Gastrocnemius medialis (tissue), 4 donors: ENCODE results near the gene KLF16. TPM values are rescaled to one million over a fixed set of nuclear protein-coding genes. Genes with fewer than 3 reads are reported as not detected.

ENCODE experiments used
- ATAC-seq, 2 donors: fragments of 150-250 bp; one replicate each; pipeline ENCODE4 v1.9.1; 2016
- DNase-seq, 2 donors: peaks; one replicate each; pipeline ENCODE4 v3.0.0-alpha.2; 2019
- H3K27ac ChIP-seq, 4 donors: fragments of 200-600 bp; sonication (generic); 1 replicate in 1 of 4; 2 replicates in 3 of 4; pipeline ENCODE4 v1.5.1; 2016 to 2018; ENCODE audit warnings: mild to moderate bottlenecking in 2 of 4, moderate library complexity in 1 of 4
- H3K27me3 ChIP-seq, 3 donors: fragments of 200-600 bp; sonication (generic) in 2 of 3; 1 replicate in 1 of 3; 2 replicates in 2 of 3; pipeline versions ENCODE4 v1.5.1 to v1.6.0; 2016 to 2019; ENCODE audit warnings: mild to moderate bottlenecking in 1 of 3, moderate library complexity in 1 of 3
- H3K36me3 ChIP-seq, 2 donors: fragments of 200-600 bp; sonication (generic) in 1 of 2; one replicate each; pipeline ENCODE4 v1.5.1; 2017 to 2018
- H3K4me1 ChIP-seq, 2 donors: fragments of 200-600 bp; sonication (generic) in 1 of 2; one replicate each; pipeline ENCODE4 v1.5.1; 2016 to 2017; ENCODE audit warnings: mild to moderate bottlenecking in 2 of 2
- H3K4me3 ChIP-seq, 4 donors: fragments of 200-600 bp; sonication (generic) in 3 of 4; 1 replicate in 1 of 4; 2 replicates in 3 of 4; pipeline ENCODE4 v1.5.1; 2016 to 2019; ENCODE audit warnings: mild to moderate bottlenecking in 2 of 4
- H3K9me3 ChIP-seq, 3 donors: fragments of 200-600 bp; sonication (generic) in 2 of 3; 1 replicate in 1 of 3; 2 replicates in 2 of 3; pipeline ENCODE4 v1.5.1; 2016 to 2019
- POLR2A ChIP-seq, 2 donors: fragments of 450-650 bp; IDR thresholded peaks; one replicate each; pipeline ENCODE4 v1.6.1; 2017; ENCODE audit warnings: antibody characterized with exemption in 2 of 2, mild to moderate bottlenecking in 2 of 2, moderate library complexity in 2 of 2
- in situ Hi-C, 4 donors: fragments of 200-750 bp; cut with MboI; loops; one replicate each; pipeline versions ENCODE4 v1.15.0 to v1.8.0; 2017; ENCODE audit warnings: low sequenced_read_pairs in 4 of 4
- intact Hi-C: fragments of 100-400 bp; cut with DNase I; formaldehyde crosslinking; loops from one replicate; pipeline ENCODE4 v1.15.1; 2023; ENCODE audit warnings: low total_unique reads
- microRNA counts, 2 donors: library from miRNA; unstranded; fragments of <30 nt; microRNA quantifications; one replicate each; lab custom pipeline; 2016
- microRNA-seq, 2 donors: library from miRNA; unstranded; fragments of <30 nt; microRNA quantifications; one replicate each; pipeline ENCODE4, GENCODE V29; 2016; ENCODE audit warnings: borderline replicate concordance in 2 of 2
- total RNA-seq, 4 donors: library from RNA; depleted of rRNA; stranded (reverse); fragments of >200 nt; gene quantifications; one replicate each; pipeline versions ENCODE4 v1.1.0 to v1.2.3, GENCODE V29; 2016
- TF ChIP-seq, protein P1 (sequence below), 5 experiments: fragments of 450-650 bp in 3 of 5; fragments of 200-600 bp in 2 of 5; sonication (generic) in 2 of 5; IDR thresholded peaks in 4 of 5; conservative IDR thresholded peaks in 1 of 5; 1 replicate in 4 of 5; 2 replicates in 1 of 5; pipeline ENCODE4 v1.5.1; 2016 to 2019; ENCODE audit warnings: antibody characterized with exemption in 5 of 5, mild to moderate bottlenecking in 3 of 5, moderate library complexity in 3 of 5

Gene KLF16
- total RNA-seq, 4 donors from 2014 or later, result 0.58 to 4.0 (median 1.4) TPM

- Histone ChIP-seq H3K9me3 (no peaks in the 10 kb centered on the region), H3K4me3 (no peak overlapping the region), H3K36me3 (no peaks in the 10 kb centered on the region), H3K27me3 (no peaks in the 10 kb centered on the region), H3K27ac (no peak overlapping the region), H3K4me1 (peaks cover 5% of the 10 kb centered on the region in 2 donors)
- no peak for ATAC-seq
- in situ Hi-C loops, result no loop called here
- no peak for TF ChIP-seq POLR2A (IDR thresholded peaks at IDR 0.05)
- TF ChIP-seq, protein P1, sequence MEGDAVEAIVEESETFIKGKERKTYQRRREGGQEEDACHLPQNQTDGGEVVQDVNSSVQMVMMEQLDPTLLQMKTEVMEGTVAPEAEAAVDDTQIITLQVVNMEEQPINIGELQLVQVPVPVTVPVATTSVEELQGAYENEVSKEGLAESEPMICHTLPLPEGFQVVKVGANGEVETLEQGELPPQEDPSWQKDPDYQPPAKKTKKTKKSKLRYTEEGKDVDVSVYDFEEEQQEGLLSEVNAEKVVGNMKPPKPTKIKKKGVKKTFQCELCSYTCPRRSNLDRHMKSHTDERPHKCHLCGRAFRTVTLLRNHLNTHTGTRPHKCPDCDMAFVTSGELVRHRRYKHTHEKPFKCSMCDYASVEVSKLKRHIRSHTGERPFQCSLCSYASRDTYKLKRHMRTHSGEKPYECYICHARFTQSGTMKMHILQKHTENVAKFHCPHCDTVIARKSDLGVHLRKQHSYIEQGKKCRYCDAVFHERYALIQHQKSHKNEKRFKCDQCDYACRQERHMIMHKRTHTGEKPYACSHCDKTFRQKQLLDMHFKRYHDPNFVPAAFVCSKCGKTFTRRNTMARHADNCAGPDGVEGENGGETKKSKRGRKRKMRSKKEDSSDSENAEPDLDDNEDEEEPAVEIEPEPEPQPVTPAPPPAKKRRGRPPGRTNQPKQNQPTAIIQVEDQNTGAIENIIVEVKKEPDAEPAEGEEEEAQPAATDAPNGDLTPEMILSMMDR (IDR thresholded peaks at IDR 0.05 in 4 of 5, conservative IDR thresholded peaks at IDR 0.05 in 1 of 5), result no peak
- intact Hi-C loops, result no loop called here
- no peak for DNase-seq
These were observed 56.2 kb downstream of the KLF16 start for GRCh38 chr19:1807030-1807694.

DNA sequence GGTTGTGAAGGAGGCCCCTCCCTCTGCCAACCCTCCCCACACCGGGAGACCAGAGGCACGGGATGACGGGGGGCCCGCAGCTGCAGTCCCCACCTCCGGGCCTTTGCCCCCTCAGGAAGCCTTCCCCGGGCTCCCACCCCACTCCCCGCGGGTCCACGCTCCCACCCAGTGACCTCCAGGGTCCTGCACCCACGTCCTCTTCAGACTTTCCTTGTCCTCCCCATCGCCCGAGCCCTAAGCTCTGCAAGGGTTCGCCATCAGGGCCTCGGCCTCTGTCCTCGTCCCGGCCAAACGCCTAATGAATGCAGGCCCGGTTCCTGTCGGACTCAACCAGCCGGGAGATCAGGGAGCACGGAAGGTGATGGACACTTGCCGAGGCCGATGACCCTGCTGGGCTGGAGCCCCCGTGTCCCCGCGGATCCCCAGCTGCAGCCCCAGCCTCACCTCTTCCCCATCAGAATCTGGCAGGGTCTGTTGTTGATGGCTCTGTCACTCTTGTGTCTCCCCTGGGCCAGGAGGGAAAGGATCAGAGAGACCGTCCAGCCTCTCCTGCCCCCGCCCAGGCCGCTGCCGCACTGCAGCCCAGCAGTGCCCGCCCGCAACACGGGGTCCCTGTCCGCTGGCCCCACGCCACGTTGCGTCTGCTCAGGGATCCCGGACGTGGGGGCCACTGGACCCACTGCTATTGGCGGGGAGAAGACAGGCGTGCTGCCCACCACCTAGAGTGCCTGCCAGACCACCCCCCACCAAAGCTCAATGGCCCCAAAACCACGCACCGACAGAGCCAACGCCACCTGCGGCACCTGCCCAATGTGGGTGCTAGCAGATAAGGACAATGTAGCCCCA lies 57.0 kb downstream of the KLF16 start:
- DNase-seq, result no peak
- no peaks in the 10 kb centered on the region for H3K36me3 ChIP-seq
- H3K9me3 ChIP-seq, result no peaks in the 10 kb centered on the region
- H3K4me3 ChIP-seq, result no peak overlapping the region
- TF ChIP-seq POLR2A (IDR thresholded peaks at IDR 0.05), result no peak
- TF ChIP-seq, protein P1 (IDR thresholded peaks at IDR 0.05 in 4 of 5, conservative IDR thresholded peaks at IDR 0.05 in 1 of 5), result no peak
- H3K4me1 ChIP-seq, result no peaks in the 10 kb centered on the region
- no peaks in the 10 kb centered on the region for H3K27me3 ChIP-seq
- intact Hi-C loops, result no loop called here
- in situ Hi-C loops, result no loop called here
- no peak for ATAC-seq
- no peak overlapping the region for H3K27ac ChIP-seq

GRCh38 chr19:1805401-1806183 lies 57.8 kb downstream of the KLF16 start:
- H3K4me3 ChIP-seq, result no peak overlapping the region
- H3K9me3 ChIP-seq, result no peaks in the 10 kb centered on the region
- intact Hi-C loops, result no loop called here
- H3K27ac ChIP-seq, result no peak overlapping the region
- ATAC-seq, result no peak
- no peaks in the 10 kb centered on the region for H3K4me1 ChIP-seq
- TF ChIP-seq POLR2A (IDR thresholded peaks at IDR 0.05), result no peak
- TF ChIP-seq, protein P1 (IDR thresholded peaks at IDR 0.05 in 4 of 5, conservative IDR thresholded peaks at IDR 0.05 in 1 of 5), result no peak
- in situ Hi-C loops, result no loop called here
- no peaks in the 10 kb centered on the region for H3K27me3 ChIP-seq
- H3K36me3 ChIP-seq, result no peaks in the 10 kb centered on the region
- DNase-seq, result no peak

DNA sequence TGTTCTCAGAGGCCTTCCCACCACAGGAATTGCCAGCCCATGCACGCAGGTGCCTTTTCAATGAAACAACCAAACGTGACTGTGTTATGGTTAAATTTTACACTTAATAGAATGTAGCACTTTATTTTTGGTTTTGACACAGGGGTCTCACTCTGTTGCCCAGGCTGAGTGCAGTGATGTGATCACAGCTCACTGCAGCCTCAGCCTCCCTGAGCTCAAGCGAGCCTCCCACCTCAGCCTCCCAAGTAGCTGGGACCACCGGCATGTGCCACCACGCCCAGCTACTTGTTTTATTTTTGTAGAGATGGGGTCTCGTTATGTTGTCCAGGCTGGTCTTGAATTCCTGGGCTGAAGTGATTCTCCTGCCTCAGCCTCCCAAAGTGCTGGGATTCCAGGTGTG lies 58.5 kb downstream of the KLF16 start:
- TF ChIP-seq, protein P1 (IDR thresholded peaks at IDR 0.05 in 4 of 5, conservative IDR thresholded peaks at IDR 0.05 in 1 of 5), result no peak
- no peak for TF ChIP-seq POLR2A (IDR thresholded peaks at IDR 0.05)
- no peak for DNase-seq
- H3K27ac ChIP-seq, result no peak overlapping the region
- no peaks in the 10 kb centered on the region for H3K4me1 ChIP-seq
- no peak for ATAC-seq
- no peaks in the 10 kb centered on the region for H3K36me3 ChIP-seq
- no peaks in the 10 kb centered on the region for H3K9me3 ChIP-seq
- intact Hi-C loops, result no loop called here
- H3K27me3 ChIP-seq, result no peaks in the 10 kb centered on the region
- H3K4me3 ChIP-seq, result no peak overlapping the region
- in situ Hi-C loops, result no loop called here

MicroRNAs encoded within 50 kb of the gene (microRNA counts, 767-probe panel; counts per million panel counts)
- 356 to 448 counts per million in 2 donors for microRNA hsa-miR-1909-3p (lab: Ali Mortazavi, UCI)

Small RNA genes within 50 kb of the gene (microRNA-seq; reads per million reads assigned to microRNA genes)
- 0 reads per million in 2 donors for gene MIR1909

Other genes starting within 250 kb of the KLF16 start
- 10 to 100 TPM; 22.0 to 58.6 (median 42.5) TPM for gene TCF3, start 211.0 kb downstream of the KLF16 start, total RNA-seq
- not detected for gene ONECUT3, start 110.1 kb downstream of the KLF16 start, total RNA-seq
- gene ATP8B3, start 51.3 kb downstream of the KLF16 start, total RNA-seq, result under 1 TPM in 2 of 4 donors, not detected in 2; 0.09 to 0.24 TPM
- 10 to 100 TPM; 10.8 to 28.5 (median 20.5) TPM for gene REXO1, start 15.1 kb downstream of the KLF16 start, total RNA-seq
- gene ABHD17A, start 21.9 kb upstream of the KLF16 start, total RNA-seq, result 10 to 100 TPM; 49.4 to 87.7 (median 70.8) TPM
- gene ADAT3, start 41.8 kb upstream of the KLF16 start, total RNA-seq, result 1 to 10 TPM; 2.1 to 3.6 (median 3.1) TPM
- 10 to 100 TPM; 18.8 to 38.4 (median 26.7) TPM for gene SCAMP4, start 41.8 kb upstream of the KLF16 start, total RNA-seq
- gene CSNK1G2, start 77.6 kb upstream of the KLF16 start, total RNA-seq, result 10 to 100 TPM; 37.9 to 42.9 (median 38.1) TPM
- 10 to 100 TPM; 54.6 to 82.9 (median 63.6) TPM for gene BTBD2, start 152.1 kb upstream of the KLF16 start, total RNA-seq
- 1,000 to 10,000 TPM; 1,858 to 2,149 (median 1,965) TPM for gene MKNK2, start 187.7 kb upstream of the KLF16 start, total RNA-seq
- gene MOB3A, start 232.7 kb upstream of the KLF16 start, total RNA-seq, result 10 to 100 TPM; 16.0 to 30.8 (median 22.2) TPM
- gene IZUMO4, start 233.3 kb upstream of the KLF16 start, total RNA-seq, result 1 to 10 TPM in 1 of 4 donors, under 1 TPM in 1, not detected in 2; 0.93 to 1.4 TPM